Adipose tissue (tissue), 3 donors: ENCODE measurements around the gene KIAA0825. TPM values are rescaled to one million over a fixed set of nuclear protein-coding genes. Genes with fewer than 3 reads are reported as not detected.

Experiments
- H3K27ac ChIP-seq: one replicate; pipeline ENCODE4 v1.5.1; 2013; ENCODE audit warnings: low read depth, low read length
- WGBS, 3 donors: extraction: QIAGEN DNeasy Blood & Tissue Kit; methylation state at CpG; one replicate each; pipeline ENCODE4 v1.1.7; 2013; 5-methylcytosine and 5-hydroxymethylcytosine counted together
- polyA plus RNA-seq, 3 donors: library from polyadenylated mRNA; stranded (reverse); fragments of 200-250 nt; gene quantifications; one replicate each; pipeline ENCODE4 v1.2.3, GENCODE V29; 2013
- donor health status: healthy with polysubstance abuse.
- donor health status: Bipolar disorder and iron deficiency.
- donor health status: healthy.

Gene KIAA0825
- polyA plus RNA-seq, 3 donors, result 0.33 to 1.7 (median 0.36) TPM

GRCh38 chr5:94403483-94403882, 214.9 kb downstream of the KIAA0825 start:
- no peak overlapping the region for H3K27ac ChIP-seq
- 93 to 95% (median 95%) methylated on average over 5 of the region's 5 CpGs for WGBS, 3 donors

- 93 to 97% (median 94%) methylated on average over 3 of the region's 3 CpGs for WGBS, 3 donors
- no peak overlapping the region for H3K27ac ChIP-seq
These were observed 216.3 kb downstream of the KIAA0825 start for GRCh38 chr5:94402096-94402495.

GRCh38 chr5:94397508-94397907, 220.9 kb downstream of the KIAA0825 start:
- H3K27ac ChIP-seq, result no peak overlapping the region

GRCh38 chr5:94396687-94397086, 221.7 kb downstream of the KIAA0825 start:
- H3K27ac ChIP-seq, result no peak overlapping the region

- H3K27ac ChIP-seq, result no peak overlapping the region
- 78 to 89% (median 89%) methylated on average over 1 of the region's 1 CpG for WGBS, 3 donors
These were observed 222.9 kb downstream of the KIAA0825 start for GRCh38 chr5:94395468-94395867.

GRCh38 chr5:94391996-94392395, 226.4 kb downstream of the KIAA0825 start:
- 87 to 95% (median 95%) methylated on average over 1 of the region's 1 CpG for WGBS, 3 donors
- H3K27ac ChIP-seq, result no peak overlapping the region

GRCh38 chr5:94389515-94389899, 228.9 kb downstream of the KIAA0825 start:
- no peak overlapping the region for H3K27ac ChIP-seq

GRCh38 chr5:94388773-94389514, 229.5 kb downstream of the KIAA0825 start:
- H3K27ac ChIP-seq, result no peak overlapping the region
- 87 to 93% (median 88%) methylated on average over 3 of the region's 3 CpGs for WGBS, 3 donors

- WGBS, 3 donors, result 52 to 81% (median 80%) methylated on average over 1 of the region's 1 CpG
- no peak overlapping the region for H3K27ac ChIP-seq
These were observed 232.6 kb downstream of the KIAA0825 start for GRCh38 chr5:94385767-94386166.

GRCh38 chr5:94378062-94378461, 240.3 kb downstream of the KIAA0825 start:
- WGBS, 3 donors, result 92 to 100% (median 98%) methylated on average over 1 of the region's 1 CpG
- H3K27ac ChIP-seq, result no peak overlapping the region

GRCh38 chr5:94376672-94377345, 241.6 kb downstream of the KIAA0825 start:
- H3K27ac ChIP-seq, result no peak overlapping the region
- 62 to 70% (median 65%) methylated on average over 4 of the region's 4 CpGs for WGBS, 3 donors

GRCh38 chr5:94375801-94376200, 242.6 kb downstream of the KIAA0825 start:
- WGBS, 3 donors, result 66 to 83% (median 69%) methylated on average over 2 of the region's 2 CpGs
- no peak overlapping the region for H3K27ac ChIP-seq

GRCh38 chr5:94374336-94374735, 244.1 kb downstream of the KIAA0825 start:
- H3K27ac ChIP-seq, result no peak overlapping the region

- WGBS, 3 donors, result 93 to 98% (median 94%) methylated on average over 2 of the region's 2 CpGs
- H3K27ac ChIP-seq, result no peak overlapping the region
These were observed 250.5 kb downstream of the KIAA0825 start for GRCh38 chr5:94367900-94368299.

- no peak overlapping the region for H3K27ac ChIP-seq
- 86 to 90% (median 88%) methylated on average over 4 of the region's 4 CpGs for WGBS, 3 donors
These were observed 251.6 kb downstream of the KIAA0825 start for GRCh38 chr5:94366811-94367210.

- 90 to 96% (median 91%) methylated on average over 1 of the region's 1 CpG for WGBS, 3 donors
- no peak overlapping the region for H3K27ac ChIP-seq
These were observed 255.5 kb downstream of the KIAA0825 start for GRCh38 chr5:94362857-94363256.

- H3K27ac ChIP-seq, result no peak overlapping the region
- WGBS, 3 donors, result 67 to 82% (median 80%) methylated on average over 5 of the region's 5 CpGs
These were observed 256.3 kb downstream of the KIAA0825 start for GRCh38 chr5:94361832-94362796.

- 54 to 71% (median 59%) methylated on average over 1 of the region's 1 CpG for WGBS, 3 donors
These were observed 257.2 kb downstream of the KIAA0825 start for GRCh38 chr5:94361161-94361560.

More at GRCh38 chr5:94361161-94361560, 257.2 kb downstream of the KIAA0825 start:
- H3K27ac ChIP-seq, result no peak overlapping the region
